ENCODE results near the gene ZNF135. TPM values are rescaled to one million over a fixed set of nuclear protein-coding genes. Genes with fewer than 3 reads are reported as not detected.

ZNF135 gene
- 1.1 and 5.5 TPM in 2 replicates for total RNA-seq

GRCh38 chr19:58059003-58059670, at the start of gene ZNF135:
Gene ZNF135, plus strand, starts transcription at chr19:58059282. Its CDS starts 721 bp downstream, at chr19:58060003.

GRCh38 chr19:58033741-58034476, 25.2 kb upstream of the ZNF135 start, which contains the start of gene ZSCAN1:
Gene ZSCAN1, plus strand, starts transcription at chr19:58034025. Its CDS starts 3,812 bp downstream, at chr19:58037837.

GRCh38 chr19:58097781-58098681, 38.9 kb downstream of the ZNF135 start, which contains the start of gene ZSCAN18:
Gene ZSCAN18, minus strand, starts transcription at chr19:58098231. Its CDS starts 7,964 bp downstream, at chr19:58090267.

Other genes with a start within 250 kb of the ZNF135 start
- 3.9 and 5.8 TPM in 2 replicates for gene ZNF552, start 244.4 kb upstream of the ZNF135 start, total RNA-seq
- 6.8 and 8.4 TPM in 2 replicates for gene ZNF587B, start 229.0 kb upstream of the ZNF135 start, total RNA-seq
- gene ZNF587, start 209.4 kb upstream of the ZNF135 start, total RNA-seq: 12.7 and 15.6 TPM in 2 replicates
- gene ZNF814, start 170.2 kb upstream of the ZNF135 start, total RNA-seq: 4.1 and 4.3 TPM in 2 replicates
- 5.5 and 6.1 TPM in 2 replicates for gene ZNF417, start 142.7 kb upstream of the ZNF135 start, total RNA-seq
- 3.0 and 7.7 TPM in 2 replicates for gene ZNF418, start 123.9 kb upstream of the ZNF135 start, total RNA-seq
- 2.1 and 2.5 TPM in 2 replicates for gene ZNF256, start 111.6 kb upstream of the ZNF135 start, total RNA-seq
- 0.13 TPM in 1 of 2 replicates, not detected in the other for gene C19orf18, start 84.7 kb upstream of the ZNF135 start, total RNA-seq
- gene ZNF606, start 56.5 kb upstream of the ZNF135 start, total RNA-seq: 5.7 and 18.0 TPM in 2 replicates
- not detected in 2 replicates for gene ZSCAN1, start 25.3 kb upstream of the ZNF135 start, total RNA-seq
- 23.0 and 59.3 TPM in 2 replicates for gene ZSCAN18, start 38.9 kb downstream of the ZNF135 start, total RNA-seq
- 4.9 and 8.1 TPM in 2 replicates for gene ZNF329, start 91.5 kb downstream of the ZNF135 start, total RNA-seq
- gene ZNF274, start 123.8 kb downstream of the ZNF135 start, total RNA-seq: 11.1 and 13.7 TPM in 2 replicates
- 26.9 and 38.4 TPM in 2 replicates for gene ZNF544, start 169.6 kb downstream of the ZNF135 start, total RNA-seq
- gene ZNF8, start 219.7 kb downstream of the ZNF135 start, total RNA-seq: 4.6 and 10.0 TPM in 2 replicates
- 21.0 and 35.8 TPM in 2 replicates for gene ERVK3-1, start 246.1 kb downstream of the ZNF135 start, total RNA-seq